ENCODE results near the gene BCL2L14. TPM values are rescaled to one million over a fixed set of nuclear protein-coding genes. Genes with fewer than 3 reads are reported as not detected.
"Not testable (repeated sequence)": the region's sequence is repeated elsewhere in the genome, so short reads cannot be mapped to it uniquely, and the experiment has no call there.

Gene BCL2L14
- total RNA-seq, 4 donors from 2014 or later: 0.36 TPM; not detected in 3

DNA sequence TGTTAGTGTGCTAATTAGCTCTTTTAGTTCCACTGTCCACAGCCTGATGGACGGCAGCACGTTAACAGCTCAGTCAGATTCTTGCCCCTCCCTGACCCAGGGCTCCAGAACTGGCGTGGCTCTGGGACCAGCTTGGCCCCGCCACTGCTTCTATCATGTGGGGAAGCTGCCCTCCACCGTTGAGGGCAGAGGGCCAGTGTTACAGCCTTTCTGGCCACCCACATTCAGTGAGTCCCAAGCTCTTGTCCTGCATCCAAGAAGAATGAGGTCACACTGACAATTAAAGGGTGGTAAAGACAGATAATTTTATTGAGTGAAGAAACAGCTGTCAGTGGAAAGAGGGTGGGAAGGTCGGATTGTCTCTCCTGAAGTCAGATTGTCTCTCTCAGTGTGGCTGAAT lies 36.9 kb downstream of the BCL2L14 start:
- DNase-seq (ENCODE audit: low spot score) (no peak), ATAC-seq (ENCODE audit: low FRiP score) (no peak)
- TF ChIP-seq, protein P1, sequence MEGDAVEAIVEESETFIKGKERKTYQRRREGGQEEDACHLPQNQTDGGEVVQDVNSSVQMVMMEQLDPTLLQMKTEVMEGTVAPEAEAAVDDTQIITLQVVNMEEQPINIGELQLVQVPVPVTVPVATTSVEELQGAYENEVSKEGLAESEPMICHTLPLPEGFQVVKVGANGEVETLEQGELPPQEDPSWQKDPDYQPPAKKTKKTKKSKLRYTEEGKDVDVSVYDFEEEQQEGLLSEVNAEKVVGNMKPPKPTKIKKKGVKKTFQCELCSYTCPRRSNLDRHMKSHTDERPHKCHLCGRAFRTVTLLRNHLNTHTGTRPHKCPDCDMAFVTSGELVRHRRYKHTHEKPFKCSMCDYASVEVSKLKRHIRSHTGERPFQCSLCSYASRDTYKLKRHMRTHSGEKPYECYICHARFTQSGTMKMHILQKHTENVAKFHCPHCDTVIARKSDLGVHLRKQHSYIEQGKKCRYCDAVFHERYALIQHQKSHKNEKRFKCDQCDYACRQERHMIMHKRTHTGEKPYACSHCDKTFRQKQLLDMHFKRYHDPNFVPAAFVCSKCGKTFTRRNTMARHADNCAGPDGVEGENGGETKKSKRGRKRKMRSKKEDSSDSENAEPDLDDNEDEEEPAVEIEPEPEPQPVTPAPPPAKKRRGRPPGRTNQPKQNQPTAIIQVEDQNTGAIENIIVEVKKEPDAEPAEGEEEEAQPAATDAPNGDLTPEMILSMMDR (IDR thresholded peaks at IDR 0.05): no peak

DNA sequence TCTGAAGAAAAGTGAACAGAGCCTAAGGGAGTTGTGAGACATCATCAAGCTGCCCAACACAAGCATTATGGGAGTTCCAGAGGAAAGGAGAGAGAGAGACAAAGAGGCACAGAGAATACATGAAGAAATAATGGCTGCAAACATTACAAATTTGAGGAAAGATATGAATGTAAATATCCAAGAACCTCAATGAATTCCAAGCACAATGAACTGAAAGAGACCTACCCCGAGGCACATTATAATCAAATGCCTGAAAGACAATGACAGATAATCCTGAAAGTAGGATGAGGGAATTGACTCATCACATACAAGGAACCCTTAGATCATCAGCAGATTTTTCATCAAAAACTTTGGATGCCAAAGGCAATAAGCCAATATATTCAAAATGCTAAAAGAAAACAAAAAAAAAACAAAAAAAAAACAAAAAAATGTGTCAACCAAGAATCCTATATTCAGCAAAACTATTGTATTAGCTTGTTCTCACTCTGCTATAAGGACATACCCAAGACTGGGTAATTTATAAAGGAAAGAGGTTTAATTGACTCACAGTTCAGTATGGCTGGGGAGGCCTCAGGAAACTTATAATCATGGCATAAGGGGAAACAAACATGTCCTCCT lies 37.8 kb downstream of the BCL2L14 start:
- DNase-seq (ENCODE audit: low spot score) (no peak), ATAC-seq (ENCODE audit: low FRiP score) (no peak)
- TF ChIP-seq, protein P1 (IDR thresholded peaks at IDR 0.05): no peak

DNA sequence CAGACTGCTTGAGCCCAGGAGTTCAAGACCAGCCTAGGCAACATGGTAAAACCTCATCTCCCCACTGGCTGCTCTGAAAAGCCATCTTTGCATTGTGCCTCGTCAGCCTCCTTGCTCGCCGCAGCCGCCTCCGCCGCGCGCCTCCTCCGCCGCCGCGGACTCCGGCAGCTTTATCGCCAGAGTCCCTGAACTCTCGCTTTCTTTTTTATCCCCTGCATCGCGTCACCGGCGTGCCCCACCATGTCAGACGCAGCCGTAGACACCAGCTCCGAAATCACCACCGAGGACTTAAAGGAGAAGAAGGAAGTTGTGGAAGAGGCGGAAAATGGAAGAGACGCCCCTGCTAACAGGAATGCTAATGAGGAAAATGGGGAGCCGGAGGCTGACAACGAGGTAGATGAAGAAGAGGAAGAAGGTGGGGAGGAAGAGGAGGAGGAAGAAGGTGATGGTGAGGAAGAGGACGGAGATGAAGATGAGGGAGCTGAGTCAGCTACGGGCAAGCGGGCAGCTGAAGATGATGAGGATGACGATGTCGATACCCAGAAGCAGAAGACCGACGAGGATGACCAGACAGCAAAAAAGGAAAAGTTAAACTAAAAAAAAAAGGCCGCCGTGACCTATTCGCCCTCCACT lies 40.3 kb downstream of the BCL2L14 start:
- DNase-seq (ENCODE audit: low spot score); ATAC-seq (ENCODE audit: low FRiP score): not testable (repeated sequence)

DNA sequence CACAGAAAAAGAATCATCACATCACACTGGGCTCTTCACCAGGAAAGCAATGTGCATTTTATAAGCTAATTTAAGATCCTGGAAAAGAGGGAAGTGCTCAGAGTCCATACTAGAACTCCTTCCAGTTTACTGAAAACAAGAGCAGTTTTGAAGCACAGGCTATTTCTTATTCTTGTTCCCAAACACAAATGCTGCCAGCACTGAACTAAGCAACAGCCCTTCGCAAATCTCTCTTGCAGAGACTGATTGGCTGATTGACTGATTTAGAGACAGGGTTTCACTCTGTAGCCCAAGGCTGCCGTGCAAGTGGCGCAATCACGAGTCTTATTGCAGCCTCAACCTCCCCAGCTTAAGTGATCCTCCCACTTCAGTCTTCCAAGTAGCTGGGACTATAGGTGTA lies 44.8 kb downstream of the BCL2L14 start:
- TF ChIP-seq, protein P1 (IDR thresholded peaks at IDR 0.05): no peak
- no peak for DNase-seq (ENCODE audit: low spot score)
- no peak for ATAC-seq (ENCODE audit: low FRiP score)

DNA sequence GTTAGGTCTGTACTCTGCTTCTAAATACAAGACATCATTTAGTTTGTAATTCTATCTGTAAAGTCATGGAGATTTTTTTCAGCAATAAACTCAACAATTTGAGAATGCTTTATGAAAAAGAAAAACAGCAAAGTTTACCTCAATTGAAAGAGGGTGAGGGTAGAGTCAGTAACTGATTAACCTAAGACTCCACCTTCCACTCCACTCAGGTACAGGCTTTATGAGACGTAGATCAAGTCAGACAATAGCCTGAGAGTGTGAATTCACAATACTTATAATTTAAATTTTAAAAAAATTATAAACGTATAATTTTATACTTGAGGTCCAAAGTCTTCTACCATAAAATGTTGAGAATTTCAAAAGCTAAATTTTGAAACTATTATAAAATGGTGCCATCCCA lies 45.9 kb downstream of the BCL2L14 start:
- TF ChIP-seq, protein P1 (IDR thresholded peaks at IDR 0.05): no peak
- ATAC-seq (ENCODE audit: low FRiP score) (no peak), DNase-seq (ENCODE audit: low spot score) (no peak)

DNA sequence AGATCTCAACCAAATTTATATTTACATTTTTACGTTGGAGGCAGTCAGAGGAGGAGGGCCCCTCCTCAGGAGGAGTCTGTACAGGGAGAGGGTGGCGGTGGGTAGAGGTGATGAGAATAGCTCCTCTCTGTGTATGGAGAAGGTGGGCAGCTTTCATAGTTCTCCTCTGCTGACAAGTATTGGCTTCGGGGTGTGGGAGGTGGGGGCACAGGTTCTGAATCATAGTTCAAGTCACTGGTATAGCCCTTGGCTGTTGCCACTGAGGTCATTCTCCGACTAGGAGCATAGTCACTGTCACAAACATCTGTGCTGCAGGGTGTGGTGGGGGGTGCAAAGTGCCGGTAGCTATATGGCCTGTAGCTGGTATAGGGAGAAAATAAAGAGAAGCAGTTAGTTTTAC lies 50.3 kb downstream of the BCL2L14 start:
- DNase-seq (ENCODE audit: low spot score) (no peak), ATAC-seq (ENCODE audit: low FRiP score) (no peak)
- TF ChIP-seq, protein P1 (IDR thresholded peaks at IDR 0.05): no peak

DNA sequence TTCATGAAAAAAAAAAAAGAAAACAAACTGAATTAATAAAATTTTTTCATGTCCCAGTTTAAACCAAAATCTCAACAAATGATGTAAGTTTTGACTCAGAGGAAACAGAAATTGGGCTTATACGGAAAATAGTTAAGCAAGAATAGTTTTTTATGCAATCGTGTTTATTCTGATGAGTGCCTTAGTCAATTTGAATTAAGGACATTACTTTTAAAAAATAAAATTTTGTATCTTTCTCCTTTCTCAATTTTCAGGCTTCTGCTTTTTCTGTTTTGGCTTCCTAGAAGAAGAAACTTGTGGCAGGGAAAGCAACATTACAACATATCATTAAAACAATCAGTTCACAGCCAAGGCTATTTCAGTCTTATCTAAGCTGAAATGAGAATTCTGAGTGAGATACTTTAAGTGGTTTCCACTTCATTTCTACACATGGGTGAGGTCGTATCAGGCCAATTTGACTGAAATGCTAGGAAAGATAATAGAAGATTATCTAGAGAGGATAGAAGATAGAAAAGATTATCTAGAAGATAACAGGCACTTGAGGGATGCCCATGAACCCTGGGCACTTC lies 52.4 kb downstream of the BCL2L14 start:
- DNase-seq (ENCODE audit: low spot score) (no peak), ATAC-seq (ENCODE audit: low FRiP score) (no peak)
- TF ChIP-seq, protein P1 (IDR thresholded peaks at IDR 0.05): no peak

Measured in omental fat pad (tissue), 4 donors.